HepG2 (cell line): ENCODE results near the gene CBX5. TPM values are rescaled to one million over a fixed set of nuclear protein-coding genes. Genes with fewer than 3 reads are reported as not detected.
A peak's percentile ranks its signal among the peaks of the same experiment; 100 is the strongest.

Experiments
- BRCA1 ChIP-seq: sonication (generic); formaldehyde crosslinking; IDR thresholded peaks from 2 replicates; pipeline ENCODE4 v1.4.0; 2020; ENCODE audit warnings: missing genetic modification reagents
- CBX2 ChIP-seq, 2 experiments: fragments of 200-600 bp in 1 of 2; sonication (generic); formaldehyde crosslinking in 1 of 2; IDR thresholded peaks; 2 replicates each; pipeline versions ENCODE4 v1.7.0 to v1.8.1; 2018 to 2022; ENCODE audit warnings: low read depth in 2 of 2, low read length in 1 of 2, mild to moderate bottlenecking in 1 of 2, missing genetic modification reagents in 1 of 2
- CHD2 ChIP-seq: IDR thresholded peaks from 2 replicates; pipeline ENCODE4 v1.6.1; 2011; ENCODE audit warnings: low read depth, low read length, improper control_type of control experiment
- FIP1L1 ChIP-seq: fragments of 200-400 bp; formaldehyde crosslinking; IDR thresholded peaks from 2 replicates; pipeline ENCODE4 v1.6.1; 2018; ENCODE audit warnings: low read depth, mild to moderate bottlenecking, low read length, moderate library complexity, borderline replicate concordance; ENCODE audit not compliant: insufficient read depth
- GTF2F1 ChIP-seq: fragments of 150-350 bp; IDR thresholded peaks from 2 replicates; pipeline ENCODE4 v1.6.1; 2014; ENCODE audit warnings: low read length
- NCOR1 ChIP-seq: fragments of 200-600 bp; sonication (generic); IDR thresholded peaks from 2 replicates; pipeline ENCODE4 v1.7.0; 2017; ENCODE audit warnings: antibody characterized with exemption, low read length, borderline replicate concordance
- PTBP1 ChIP-seq: fragments of 200-400 bp; formaldehyde crosslinking; IDR thresholded peaks from 2 replicates; pipeline ENCODE4 v1.6.1; 2018; ENCODE audit warnings: low read length, low read depth; ENCODE audit not compliant: poor library complexity, severe bottlenecking
- RXRB ChIP-seq: IDR thresholded peaks from 2 replicates; pipeline ENCODE4 v1.6.1; 2016; ENCODE audit warnings: borderline replicate concordance, missing genetic modification reagents, missing compliant biosample characterization
- SIX1 ChIP-seq: sonication (generic); formaldehyde crosslinking; IDR thresholded peaks from 2 replicates; pipeline ENCODE4 v1.4.0; 2020; ENCODE audit warnings: missing genetic modification reagents, borderline replicate concordance
- SP1 ChIP-seq, 2 experiments: fragments of 450-650 bp in 1 of 2; sonication (generic) in 1 of 2; formaldehyde crosslinking in 1 of 2; IDR thresholded peaks; 2 replicates each; pipeline versions ENCODE4 v1.4.0 to v1.6.1; 2016 to 2020; ENCODE audit warnings: missing genetic modification reagents in 1 of 2
- ZC3H4 ChIP-seq: sonication (generic); formaldehyde crosslinking; IDR thresholded peaks from 2 replicates; pipeline ENCODE4 v1.4.0; 2020; ENCODE audit warnings: missing genetic modification reagents, borderline replicate concordance
- ZNF337 ChIP-seq: sonication (generic); formaldehyde crosslinking; IDR thresholded peaks from 2 replicates; pipeline ENCODE4 v1.5.1; 2020; ENCODE audit warnings: missing genetic modification reagents, low read depth, mild to moderate bottlenecking, borderline replicate concordance
- ZNF552 ChIP-seq: sonication (generic); formaldehyde crosslinking; IDR thresholded peaks from 2 replicates; pipeline ENCODE4 v1.9.0; 2022; ENCODE audit warnings: missing genetic modification reagents, mild to moderate bottlenecking, borderline replicate concordance
- ZNF557 ChIP-seq: sonication (generic); formaldehyde crosslinking; IDR thresholded peaks from 2 replicates; pipeline ENCODE4 v1.4.0; 2020; ENCODE audit warnings: missing genetic modification reagents
- ZNF674 ChIP-seq: sonication (generic); formaldehyde crosslinking; IDR thresholded peaks from 2 replicates; pipeline ENCODE4 v1.5.0; 2020; ENCODE audit warnings: low read depth, mild to moderate bottlenecking, missing genetic modification reagents
- polyA plus RNA-seq, 8 experiments: library from polyadenylated mRNA; depleted of rRNA in 3 of 8; stranded (reverse) in 7 of 8; unstranded in 1 of 8; fragments of >200 nt; fragmentation: Illumina TruSeq in 4 of 8; extraction: Trizol in 4 of 8; gene quantifications; 2 replicates each; pipeline versions ENCODE4 v1.2.1 to v1.2.3, GENCODE V29; 2011 to 2016; ENCODE audit warnings: low read depth in 4 of 8, missing spikeins in 1 of 8, mixed read lengths in 1 of 8; ENCODE audit not compliant: insufficient read depth in 1 of 8
- total RNA-seq, 5 experiments: library from RNA; depleted of rRNA; stranded (reverse); fragments of >200 nt; fragmentation: Illumina TruSeq; extraction: Trizol; gene quantifications; 2 replicates each; pipeline ENCODE4 v1.2.3, GENCODE V29; 2016; ENCODE audit warnings: low read depth in 1 of 5
- TF ChIP-seq, protein P1 (sequence below): sonication (generic); formaldehyde crosslinking; IDR thresholded peaks from 2 replicates; pipeline ENCODE4 v1.5.0; 2020; ENCODE audit warnings: missing genetic modification reagents
- TF ChIP-seq, protein P2 (sequence below): IDR thresholded peaks from 2 replicates; pipeline ENCODE4 v1.6.1; 2016; ENCODE audit warnings: low read depth, control low read depth
- TF ChIP-seq, protein P3 (sequence below): sonication (generic); formaldehyde crosslinking; IDR thresholded peaks from 2 replicates; pipeline ENCODE4 v1.4.0; 2020; ENCODE audit warnings: missing genetic modification reagents
- TF ChIP-seq, protein P4 (sequence below): sonication (generic); formaldehyde crosslinking; IDR thresholded peaks from 2 replicates; pipeline ENCODE4 v1.4.0; 2020; ENCODE audit warnings: missing genetic modification reagents

CBX5 gene
- total and polyA plus RNA-seq, 2 of the 13 experiments (the other 11 are each of a cell fraction or from before 2014, with no cell fraction given), result 16.0 to 22.2 TPM

DNA sequence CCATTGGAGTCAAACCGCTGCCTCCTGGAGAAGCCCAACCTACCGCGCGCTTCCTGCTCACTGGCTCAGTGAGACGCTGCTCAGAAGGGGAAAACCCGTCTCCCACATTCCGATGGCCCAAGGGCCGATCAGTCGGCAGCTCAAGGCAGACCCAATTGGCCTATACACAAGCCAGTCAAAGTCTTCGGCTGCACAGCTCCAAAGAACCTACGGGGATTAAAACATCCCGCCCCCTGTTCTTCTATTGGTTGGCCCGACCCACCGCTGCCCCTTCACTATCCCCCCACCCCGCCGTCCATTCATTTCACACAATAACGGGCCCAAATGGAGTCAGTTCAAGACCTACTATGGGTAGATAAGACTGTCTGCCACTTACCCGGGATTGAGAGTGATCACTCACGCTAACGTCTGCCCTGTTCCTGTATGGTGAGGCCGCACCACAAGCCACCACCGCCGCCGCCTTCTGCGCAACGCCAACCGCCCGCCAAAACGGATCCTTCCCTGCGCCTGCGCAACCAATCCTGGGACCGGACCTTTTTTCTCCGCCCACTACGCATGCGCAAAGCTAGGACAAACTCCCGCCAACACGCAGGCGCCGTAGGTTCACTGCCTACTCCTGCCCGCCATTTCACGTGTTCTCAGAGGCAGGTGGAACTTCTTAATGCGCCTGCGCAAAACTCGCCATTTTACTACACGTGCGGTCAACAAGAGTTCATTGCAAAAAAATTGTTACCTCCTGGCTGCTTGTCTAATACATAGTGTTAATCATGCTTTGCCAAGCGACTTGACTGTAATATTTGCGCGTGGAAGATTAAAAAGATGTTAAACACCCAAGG lies at the start of gene CBX5 (continued):
- TF ChIP-seq SP1 (IDR thresholded peaks at IDR 0.05) (no peak), SP1 (CRISPR knock-in tag; IDR thresholded peaks at IDR 0.05) (no peak; the same call in none of the 2 replicates), SIX1 (0 out of 2 replicates have a peak, but pooled peaks have one; percentile 28), GTF2F1 (no peak; the same call in 1 of the 2 replicates), CHD2 (peak; percentile 47; the same call in 1 of the 2 replicates), FIP1L1 (no peak), NCOR1 (peak; percentile 49; the same call in 1 of the 2 replicates), RXRB (peak; percentile 9; the same call in 1 of the 2 replicates), ZNF337 (CRISPR knock-in tag) (no peak), ZC3H4 (0 out of 2 replicates have a peak, but pooled peaks have one; percentile 48), ZNF674 (no peak), PTBP1 (no peak), CBX2 (IDR thresholded peaks at IDR 0.05; ENCODE audit: low read depth, low read length) (no peak), CBX2 (CRISPR knock-in tag; IDR thresholded peaks at IDR 0.05; ENCODE audit: low read depth) (no peak), BRCA1 (CRISPR knock-in tag) (peak; percentile 92; the same call in 1 of the 2 replicates), ZNF557 (CRISPR knock-in tag) (peak; percentile 17; the same call in 1 of the 2 replicates), ZNF552 (CRISPR knock-in tag) (peak; percentile 92)
- TF ChIP-seq, protein P1, sequence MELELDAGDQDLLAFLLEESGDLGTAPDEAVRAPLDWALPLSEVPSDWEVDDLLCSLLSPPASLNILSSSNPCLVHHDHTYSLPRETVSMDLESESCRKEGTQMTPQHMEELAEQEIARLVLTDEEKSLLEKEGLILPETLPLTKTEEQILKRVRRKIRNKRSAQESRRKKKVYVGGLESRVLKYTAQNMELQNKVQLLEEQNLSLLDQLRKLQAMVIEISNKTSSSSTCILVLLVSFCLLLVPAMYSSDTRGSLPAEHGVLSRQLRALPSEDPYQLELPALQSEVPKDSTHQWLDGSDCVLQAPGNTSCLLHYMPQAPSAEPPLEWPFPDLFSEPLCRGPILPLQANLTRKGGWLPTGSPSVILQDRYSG, result no peak
- TF ChIP-seq, protein P2, sequence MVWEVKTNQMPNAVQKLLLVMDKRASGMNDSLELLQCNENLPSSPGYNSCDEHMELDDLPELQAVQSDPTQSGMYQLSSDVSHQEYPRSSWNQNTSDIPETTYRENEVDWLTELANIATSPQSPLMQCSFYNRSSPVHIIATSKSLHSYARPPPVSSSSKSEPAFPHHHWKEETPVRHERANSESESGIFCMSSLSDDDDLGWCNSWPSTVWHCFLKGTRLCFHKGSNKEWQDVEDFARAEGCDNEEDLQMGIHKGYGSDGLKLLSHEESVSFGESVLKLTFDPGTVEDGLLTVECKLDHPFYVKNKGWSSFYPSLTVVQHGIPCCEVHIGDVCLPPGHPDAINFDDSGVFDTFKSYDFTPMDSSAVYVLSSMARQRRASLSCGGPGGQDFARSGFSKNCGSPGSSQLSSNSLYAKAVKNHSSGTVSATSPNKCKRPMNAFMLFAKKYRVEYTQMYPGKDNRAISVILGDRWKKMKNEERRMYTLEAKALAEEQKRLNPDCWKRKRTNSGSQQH (CRISPR knock-in tag), result peak; percentile 86
- TF ChIP-seq, protein P3, sequence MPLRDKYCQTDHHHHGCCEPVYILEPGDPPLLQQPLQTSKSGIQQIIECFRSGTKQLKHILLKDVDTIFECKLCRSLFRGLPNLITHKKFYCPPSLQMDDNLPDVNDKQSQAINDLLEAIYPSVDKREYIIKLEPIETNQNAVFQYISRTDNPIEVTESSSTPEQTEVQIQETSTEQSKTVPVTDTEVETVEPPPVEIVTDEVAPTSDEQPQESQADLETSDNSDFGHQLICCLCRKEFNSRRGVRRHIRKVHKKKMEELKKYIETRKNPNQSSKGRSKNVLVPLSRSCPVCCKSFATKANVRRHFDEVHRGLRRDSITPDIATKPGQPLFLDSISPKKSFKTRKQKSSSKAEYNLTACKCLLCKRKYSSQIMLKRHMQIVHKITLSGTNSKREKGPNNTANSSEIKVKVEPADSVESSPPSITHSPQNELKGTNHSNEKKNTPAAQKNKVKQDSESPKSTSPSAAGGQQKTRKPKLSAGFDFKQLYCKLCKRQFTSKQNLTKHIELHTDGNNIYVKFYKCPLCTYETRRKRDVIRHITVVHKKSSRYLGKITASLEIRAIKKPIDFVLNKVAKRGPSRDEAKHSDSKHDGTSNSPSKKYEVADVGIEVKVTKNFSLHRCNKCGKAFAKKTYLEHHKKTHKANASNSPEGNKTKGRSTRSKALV, result peak; percentile 81
- TF ChIP-seq, protein P4, sequence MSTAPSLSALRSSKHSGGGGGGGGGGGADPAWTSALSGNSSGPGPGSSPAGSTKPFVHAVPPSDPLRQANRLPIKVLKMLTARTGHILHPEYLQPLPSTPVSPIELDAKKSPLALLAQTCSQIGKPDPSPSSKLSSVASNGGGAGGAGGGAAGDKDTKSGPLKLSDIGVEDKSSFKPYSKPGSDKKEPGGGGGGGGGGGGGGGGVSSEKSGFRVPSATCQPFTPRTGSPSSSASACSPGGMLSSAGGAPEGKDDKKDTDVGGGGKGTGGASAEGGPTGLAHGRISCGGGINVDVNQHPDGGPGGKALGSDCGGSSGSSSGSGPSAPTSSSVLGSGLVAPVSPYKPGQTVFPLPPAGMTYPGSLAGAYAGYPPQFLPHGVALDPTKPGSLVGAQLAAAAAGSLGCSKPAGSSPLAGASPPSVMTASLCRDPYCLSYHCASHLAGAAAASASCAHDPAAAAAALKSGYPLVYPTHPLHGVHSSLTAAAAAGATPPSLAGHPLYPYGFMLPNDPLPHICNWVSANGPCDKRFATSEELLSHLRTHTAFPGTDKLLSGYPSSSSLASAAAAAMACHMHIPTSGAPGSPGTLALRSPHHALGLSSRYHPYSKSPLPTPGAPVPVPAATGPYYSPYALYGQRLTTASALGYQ (CRISPR knock-in tag), result no peak; the same call in 1 of the 2 replicates
